ENCODE results near the gene PDXK. TPM values are rescaled to one million over a fixed set of nuclear protein-coding genes. Genes with fewer than 3 reads are reported as not detected.

The PDXK gene
- total RNA-seq, 1 donor from 2014 or later: 261 TPM

GRCh38 chr21:43802713-43803313 lies 83.9 kb downstream of the PDXK start:
- no peak for DNase-seq (ENCODE audit: low spot score)

GRCh38 chr21:43803558-43804300 lies 84.8 kb downstream of the PDXK start:
- no peak for DNase-seq (ENCODE audit: low spot score)

GRCh38 chr21:43805275-43805800 lies 86.4 kb downstream of the PDXK start:
- DNase-seq (ENCODE audit: low spot score): no peak

- DNase-seq (ENCODE audit: low spot score): no peak
These were observed 87.2 kb downstream of the PDXK start for GRCh38 chr21:43806017-43806710.

- DNase-seq (ENCODE audit: low spot score): no peak
These were observed 89.4 kb downstream of the PDXK start for GRCh38 chr21:43808367-43808766.

GRCh38 chr21:43808832-43809251 lies 89.9 kb downstream of the PDXK start:
- no peak for DNase-seq (ENCODE audit: low spot score)

DNA sequence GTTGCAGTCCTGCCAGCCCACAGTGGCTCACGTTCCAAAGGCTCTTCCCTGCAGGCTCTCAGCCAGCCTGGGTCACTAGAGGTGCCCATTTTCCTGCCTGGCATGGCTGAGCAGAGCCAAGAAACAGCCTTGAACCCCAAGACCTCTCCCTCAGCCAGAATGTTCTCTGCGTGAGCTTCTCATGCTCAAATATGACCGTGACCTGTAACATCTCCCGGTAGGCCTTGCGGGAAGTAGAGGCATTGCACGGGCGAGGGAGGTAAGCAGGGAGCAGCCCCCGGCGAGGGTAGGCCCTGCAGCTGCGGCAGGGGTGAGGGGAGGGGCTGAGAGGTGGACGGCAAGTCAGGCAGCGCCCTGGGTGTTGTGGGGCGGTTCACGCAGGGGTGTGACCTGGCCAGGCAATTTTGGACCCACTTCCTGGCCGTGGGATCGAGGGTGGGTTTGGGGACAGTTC lies 90.4 kb downstream of the PDXK start:
- no peak for DNase-seq (ENCODE audit: low spot score)

DNA sequence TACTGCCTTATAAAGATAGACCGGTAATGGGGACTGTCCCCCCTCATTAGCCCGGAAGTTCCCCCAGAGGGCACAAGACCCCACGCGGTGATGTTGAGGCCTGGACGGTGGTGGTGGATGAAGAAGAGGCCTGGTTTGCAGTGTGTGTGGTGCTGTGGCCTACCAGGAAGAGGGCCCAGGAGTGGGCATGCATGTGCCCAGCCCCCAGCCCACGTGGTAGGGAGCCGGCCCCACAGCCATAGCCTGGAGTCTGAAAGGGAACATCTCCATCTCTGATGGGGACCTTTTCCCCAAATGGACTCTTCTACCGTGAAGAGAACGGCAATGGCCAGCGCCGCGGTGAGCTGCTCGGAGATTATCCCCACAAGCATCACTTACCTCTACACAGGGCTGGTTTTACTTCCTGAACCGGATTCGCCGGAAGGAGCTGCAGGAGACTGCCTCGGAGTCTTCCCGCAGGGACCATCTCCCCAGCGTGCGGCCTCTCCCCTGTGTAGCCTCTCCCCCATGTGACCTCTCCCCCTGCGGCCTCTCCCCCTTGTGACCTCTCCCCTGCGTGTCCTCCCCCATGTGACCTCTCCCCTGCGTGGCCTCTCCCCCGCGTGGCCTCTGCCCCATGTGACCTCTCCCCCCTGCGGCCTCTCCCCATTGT lies 91.0 kb downstream of the PDXK start:
- DNase-seq (ENCODE audit: low spot score): no peak

GRCh38 chr21:43810505-43811261 lies 91.8 kb downstream of the PDXK start:
- peak; percentile 95 for DNase-seq (ENCODE audit: low spot score)

GRCh38 chr21:43811262-43812105 lies 92.6 kb downstream of the PDXK start:
- no peak for DNase-seq (ENCODE audit: low spot score)

Other genes with a start within 250 kb of the PDXK start
- 0.26 TPM for gene HSF2BP, start 59.6 kb upstream of the PDXK start, total RNA-seq
- 24.3 TPM for gene RRP1B, start 59.6 kb upstream of the PDXK start, total RNA-seq
- 84.9 TPM for gene CSTB, start 57.2 kb downstream of the PDXK start, total RNA-seq
- gene RRP1, start 70.4 kb downstream of the PDXK start, total RNA-seq: 29.8 TPM
- gene AGPAT3, start 146.1 kb downstream of the PDXK start, total RNA-seq: 79.2 TPM